ENCODE measurements around the gene ITSN2. TPM values are rescaled to one million over a fixed set of nuclear protein-coding genes. Genes with fewer than 3 reads are reported as not detected.

Gene ITSN2
- total and polyA plus RNA-seq, 10 donors = 41.1 to 150 (median 107) TPM

DNA sequence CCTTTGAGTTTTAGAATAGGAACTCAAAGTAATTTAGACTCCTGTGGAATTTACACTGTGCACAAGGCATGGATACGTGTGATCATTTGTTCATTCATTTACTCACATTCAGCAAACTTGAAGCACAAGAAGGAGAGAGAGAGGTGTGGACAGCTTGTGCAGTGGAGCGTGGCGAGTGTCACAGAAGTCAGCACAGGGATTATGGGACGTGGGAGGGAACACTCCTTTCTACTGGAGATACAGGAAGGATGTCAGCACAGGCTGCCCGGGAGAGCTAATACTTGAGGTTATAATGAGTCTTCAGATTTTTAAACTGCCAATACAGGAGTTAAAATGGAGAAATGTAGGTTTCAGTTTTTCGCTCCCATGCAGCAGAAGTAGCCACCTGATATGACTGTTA lies 178.5 kb downstream of the ITSN2 start:
- no peak for DNase-seq
- TF ChIP-seq POLR2A (IDR thresholded peaks at IDR 0.05) = no peak
- Histone ChIP-seq H3K4me3 (no peak overlapping the region), H3K36me3 (no peaks in the 10 kb centered on the region), H3K4me1 (no peaks in the 10 kb centered on the region), H3K9me3 (no peaks in the 10 kb centered on the region), H3K27me3 (replicated peaks in 1 of 7) (no peaks in the 10 kb centered on the region), H3K27ac (no peak overlapping the region)
- intact Hi-C loops (cut with DNase I; ENCODE audit: low total_unique reads) = no loop called here
- 59 to 73% (median 67%) methylated on average over 6 of the region's 6 CpGs for WGBS, 5 donors

DNA sequence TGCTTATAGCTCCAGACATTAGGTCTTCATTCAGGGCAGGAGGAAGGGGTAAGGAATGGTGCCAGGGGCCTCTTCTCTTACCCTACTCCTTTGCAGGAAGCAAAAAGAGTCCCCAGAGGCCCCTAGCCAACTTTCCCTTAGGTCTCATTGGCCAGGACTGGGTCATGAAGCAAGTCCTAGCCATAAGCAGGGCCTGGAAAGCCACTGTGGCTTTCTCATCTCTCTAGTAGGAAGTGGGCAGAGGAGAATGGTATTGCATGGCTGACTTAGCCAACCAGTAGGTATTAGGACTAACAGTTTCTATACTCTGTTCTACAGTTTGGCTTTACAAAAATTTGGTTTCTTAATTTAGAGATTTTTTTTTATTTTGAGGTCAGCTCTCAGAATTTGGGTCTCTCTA lies 180.7 kb downstream of the ITSN2 start:
- Histone ChIP-seq H3K4me3 (no peak overlapping the region), H3K4me1 (no peaks in the 10 kb centered on the region), H3K9me3 (no peaks in the 10 kb centered on the region), H3K27me3 (replicated peaks in 1 of 7) (peaks cover 0 to 6% (median 0%) of the 10 kb centered on the region in 7 donors), H3K36me3 (no peaks in the 10 kb centered on the region), H3K27ac (no peak overlapping the region)
- no peak for TF ChIP-seq POLR2AphosphoS5 (IDR thresholded peaks at IDR 0.05)
- TF ChIP-seq POLR2A (IDR thresholded peaks at IDR 0.05) = no peak
- TF ChIP-seq, protein P1, sequence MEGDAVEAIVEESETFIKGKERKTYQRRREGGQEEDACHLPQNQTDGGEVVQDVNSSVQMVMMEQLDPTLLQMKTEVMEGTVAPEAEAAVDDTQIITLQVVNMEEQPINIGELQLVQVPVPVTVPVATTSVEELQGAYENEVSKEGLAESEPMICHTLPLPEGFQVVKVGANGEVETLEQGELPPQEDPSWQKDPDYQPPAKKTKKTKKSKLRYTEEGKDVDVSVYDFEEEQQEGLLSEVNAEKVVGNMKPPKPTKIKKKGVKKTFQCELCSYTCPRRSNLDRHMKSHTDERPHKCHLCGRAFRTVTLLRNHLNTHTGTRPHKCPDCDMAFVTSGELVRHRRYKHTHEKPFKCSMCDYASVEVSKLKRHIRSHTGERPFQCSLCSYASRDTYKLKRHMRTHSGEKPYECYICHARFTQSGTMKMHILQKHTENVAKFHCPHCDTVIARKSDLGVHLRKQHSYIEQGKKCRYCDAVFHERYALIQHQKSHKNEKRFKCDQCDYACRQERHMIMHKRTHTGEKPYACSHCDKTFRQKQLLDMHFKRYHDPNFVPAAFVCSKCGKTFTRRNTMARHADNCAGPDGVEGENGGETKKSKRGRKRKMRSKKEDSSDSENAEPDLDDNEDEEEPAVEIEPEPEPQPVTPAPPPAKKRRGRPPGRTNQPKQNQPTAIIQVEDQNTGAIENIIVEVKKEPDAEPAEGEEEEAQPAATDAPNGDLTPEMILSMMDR (IDR thresholded peaks at IDR 0.05 in 8 of 11, conservative IDR thresholded peaks at IDR 0.05 in 3 of 11) = no peak
- DNase-seq = no peak
- intact Hi-C loops (cut with DNase I; ENCODE audit: low total_unique reads) = no loop called here

DNA sequence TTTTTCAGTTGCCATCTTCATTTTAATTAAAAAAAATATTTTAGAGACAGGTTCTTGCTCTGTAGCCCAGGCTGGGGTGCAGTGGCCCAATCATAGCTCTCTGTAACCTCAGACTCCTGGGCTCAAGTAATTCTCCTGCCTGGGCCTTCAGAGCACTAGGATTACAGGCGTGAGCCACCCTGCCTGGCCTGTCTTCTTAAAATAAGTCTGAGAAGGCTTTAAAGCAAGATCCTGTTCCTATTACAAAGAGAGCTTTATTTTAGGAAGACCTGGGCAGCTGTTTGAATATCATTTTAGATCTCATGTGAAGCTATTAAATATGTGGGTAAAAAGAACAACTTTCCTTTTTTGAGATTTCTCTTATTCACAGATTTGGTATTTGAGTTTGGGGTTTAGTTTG lies 184.0 kb downstream of the ITSN2 start:
- 88 to 100% (median 92%) methylated on average over 1 of the region's 1 CpG for WGBS, 5 donors
- H3K9me3 ChIP-seq = no peaks in the 10 kb centered on the region
- TF ChIP-seq, protein P1 (IDR thresholded peaks at IDR 0.05 in 8 of 11, conservative IDR thresholded peaks at IDR 0.05 in 3 of 11) = no peak
- TF ChIP-seq POLR2AphosphoS5 (IDR thresholded peaks at IDR 0.05) (no peak), POLR2A (IDR thresholded peaks at IDR 0.05) (no peak)
- H3K27ac ChIP-seq = no peak overlapping the region
- H3K4me1 ChIP-seq = no peaks in the 10 kb centered on the region
- no peak overlapping the region for H3K4me3 ChIP-seq
- DNase-seq = no peak
- H3K27me3 ChIP-seq (replicated peaks in 1 of 7) = peaks cover 0 to 8% (median 0%) of the 10 kb centered on the region in 7 donors
- intact Hi-C loops (cut with DNase I; ENCODE audit: low total_unique reads) = no loop called here
- no peaks in the 10 kb centered on the region for H3K36me3 ChIP-seq

DNA sequence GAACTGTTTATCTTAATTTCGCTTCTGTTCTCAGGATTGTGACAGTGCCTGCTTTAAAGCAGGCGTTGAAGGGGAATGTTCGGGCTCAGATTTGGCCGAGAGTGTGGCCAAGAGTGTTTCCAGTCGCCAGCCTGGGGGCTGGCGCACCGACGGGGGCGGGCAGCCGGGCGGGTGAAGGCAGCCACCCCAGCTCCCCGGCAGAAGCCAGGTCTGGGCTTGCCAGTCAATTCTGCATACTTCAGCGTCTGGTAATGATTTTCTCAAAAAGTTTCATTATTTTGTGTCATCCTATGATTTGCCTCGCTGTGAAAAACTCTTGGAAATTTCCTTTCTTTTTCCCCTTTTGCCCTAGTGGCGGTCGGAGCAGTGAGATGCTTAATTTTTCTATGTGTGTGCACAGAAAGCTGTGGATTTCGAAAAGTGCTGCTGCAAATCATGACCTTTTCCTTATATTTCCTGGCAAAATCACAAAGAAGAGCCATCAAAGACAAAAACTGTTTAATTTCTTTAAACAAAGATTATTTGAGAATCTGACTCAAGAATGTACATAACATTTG lies 184.6 kb downstream of the ITSN2 start:
- H3K36me3 ChIP-seq = no peaks in the 10 kb centered on the region
- no peak for TF ChIP-seq POLR2AphosphoS5 (IDR thresholded peaks at IDR 0.05)
- TF ChIP-seq, protein P1 (IDR thresholded peaks at IDR 0.05 in 8 of 11, conservative IDR thresholded peaks at IDR 0.05 in 3 of 11) = no peak
- no peak for TF ChIP-seq POLR2A (IDR thresholded peaks at IDR 0.05)
- H3K4me1 ChIP-seq = no peaks in the 10 kb centered on the region
- 90 to 93% (median 92%) methylated on average over 17 of the region's 17 CpGs for WGBS, 5 donors
- no peak overlapping the region for H3K4me3 ChIP-seq
- H3K27ac ChIP-seq = no peak overlapping the region
- intact Hi-C loops (cut with DNase I; ENCODE audit: low total_unique reads) = no loop called here
- H3K27me3 ChIP-seq (replicated peaks in 1 of 7) = peaks cover 0 to 8% (median 0%) of the 10 kb centered on the region in 7 donors
- no peaks in the 10 kb centered on the region for H3K9me3 ChIP-seq
- DNase-seq = no peak

DNA sequence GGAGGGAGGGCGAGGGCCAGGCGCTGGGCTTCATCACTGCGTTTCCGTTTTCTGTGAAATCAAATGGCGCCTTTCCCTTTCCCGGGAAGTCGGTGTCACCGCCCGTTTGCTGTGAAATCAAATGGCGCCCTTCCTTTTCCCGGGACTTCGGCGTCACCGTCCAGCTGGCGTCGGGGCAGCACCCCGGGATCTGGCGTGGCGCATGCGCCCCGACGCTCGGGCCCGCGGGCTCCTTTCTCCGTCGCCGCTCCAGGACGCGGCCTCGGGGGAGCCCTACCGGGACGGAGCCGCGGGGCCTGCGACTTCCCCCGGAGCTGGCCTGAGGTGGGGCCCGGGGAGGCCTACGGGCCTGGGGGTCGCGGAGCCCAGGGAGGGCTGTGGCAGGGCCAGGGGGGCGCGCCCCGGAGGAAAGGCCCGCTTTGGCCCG lies 185.5 kb downstream of the ITSN2 start, which contains the start of gene FAM228A:
TSS of gene FAM228A (plus strand) at position 203 of the 427 bp plus-strand sequence. CDS start 428 bp downstream, outside the sequence.
- WGBS, 5 donors = 34 to 62% (median 46%) methylated on average over 26 to 46 of the region's 46 CpGs
- H3K4me1 ChIP-seq = no peaks in the 10 kb centered on the region
- no peak for DNase-seq
- H3K4me3 ChIP-seq = peak within 1 kb of the TSS in 2 of 8 donors; percentile 13 to 18
- no peak for TF ChIP-seq POLR2A (IDR thresholded peaks at IDR 0.05)
- TF ChIP-seq POLR2AphosphoS5 (IDR thresholded peaks at IDR 0.05) = peak in 1 of 3 donors; percentile 6
- no peaks in the 10 kb centered on the region for H3K36me3 ChIP-seq
- H3K27ac ChIP-seq = no peak within 1 kb of the TSS
- intact Hi-C loops (cut with DNase I; ENCODE audit: low total_unique reads) = no loop called here
- H3K27me3 ChIP-seq (replicated peaks in 1 of 7) = peaks cover 0 to 8% (median 0%) of the 10 kb centered on the region in 7 donors
- H3K9me3 ChIP-seq = no peaks in the 10 kb centered on the region
